IMR-90 (cell line): Measurements from ENCODE around the gene BMP7. TPM values are rescaled to one million over a fixed set of nuclear protein-coding genes. Genes with fewer than 3 reads are reported as not detected.

Source experiments
- ATAC-seq: fragments of 200-7000 bp; cut with Tn5 transposase; 2 replicates; pipeline ENCODE4 v1.9.1; 2020; ENCODE audit warnings: low read depth, mild to moderate bottlenecking, moderate library complexity
- BruUV-seq: library from RNA; stranded (reverse); fragments of 400-500 nt; replicated peaks from 2 replicates; lab custom pipeline; 2021; lab: Mats Ljungman, UMichigan
- CTCF ChIA-PET: fragments of 300-600 bp; formaldehyde crosslinking; extraction: SDS; loops from one replicate; lab custom pipeline; 2021; ENCODE audit warnings: antibody characterized with exemption; lab: Yijun Ruan, JAX
- POLR2A ChIA-PET: fragments of 300-600 bp; sonication (Branson Sonifier 250); formaldehyde crosslinking; loops from one replicate; lab custom pipeline; 2022; ENCODE audit warnings: antibody characterized with exemption; ENCODE audit not compliant: unreplicated experiment; lab: Charles Lee
- DNase-seq: peaks from one replicate; pipeline ENCODE4 v3.0.0; 2013
- H2AFZ ChIP-seq: replicated peaks from 2 replicates; pipeline ENCODE3; 2013; ENCODE audit warnings: low read length, mild to moderate bottlenecking; ENCODE audit not compliant: poor library complexity
- H2AK5ac ChIP-seq: 2 replicates; pipeline ENCODE4 v1.6.1; 2013; ENCODE audit warnings: low read depth, low read length, inconsistent platforms
- H2AK9ac ChIP-seq: replicated peaks from 2 replicates; pipeline ENCODE3; 2013; ENCODE audit warnings: mild to moderate bottlenecking, low read depth, low read length, moderate library complexity; ENCODE audit not compliant: poor library complexity
- H2BK120ac ChIP-seq: 2 replicates; pipeline ENCODE4 v1.6.1; 2013; ENCODE audit warnings: low read depth, low read length, inconsistent platforms
- H2BK15ac ChIP-seq: 3 replicates; pipeline ENCODE4 v1.6.1; 2013; ENCODE audit warnings: low read depth, low read length, inconsistent platforms
- H2BK20ac ChIP-seq: 2 replicates; pipeline ENCODE4 v1.6.1; 2013; ENCODE audit warnings: low read depth, mild to moderate bottlenecking, inconsistent platforms, low read length, moderate library complexity
- H2BK5ac ChIP-seq: 2 replicates; pipeline ENCODE4 v1.6.1; 2013; ENCODE audit warnings: mild to moderate bottlenecking, low read depth, low read length, inconsistent platforms; ENCODE audit not compliant: poor library complexity, severe bottlenecking
- H3K14ac ChIP-seq: replicated peaks from 2 replicates; pipeline ENCODE4 v1.6.1; 2013; ENCODE audit warnings: low read depth, low read length, inconsistent platforms
- H3K18ac ChIP-seq: 2 replicates; pipeline ENCODE4 v1.6.1; 2013; ENCODE audit warnings: low read depth, low read length, control low read depth
- H3K23ac ChIP-seq: 2 replicates; pipeline ENCODE4 v1.6.1; 2013; ENCODE audit warnings: low read depth, low read length, inconsistent platforms
- H3K27ac ChIP-seq: 2 replicates; pipeline ENCODE4 v1.5.1; 2013; ENCODE audit warnings: mild to moderate bottlenecking, control low read depth, low read length; ENCODE audit not compliant: insufficient read depth
- H3K27me3 ChIP-seq: 2 replicates; pipeline ENCODE4 v1.6.1; 2013; ENCODE audit warnings: low read length; ENCODE audit not compliant: control insufficient read depth, insufficient read depth
- H3K36me3 ChIP-seq: 2 replicates; pipeline ENCODE4 v1.6.1; 2013; ENCODE audit warnings: low read length, mixed read lengths; ENCODE audit not compliant: control insufficient read depth, insufficient read depth
- H3K4ac ChIP-seq: 2 replicates; pipeline ENCODE4 v1.6.1; 2013; ENCODE audit warnings: low read depth, low read length, inconsistent platforms
- H3K4me1 ChIP-seq: 2 replicates; pipeline ENCODE4 v1.6.1; 2013; ENCODE audit warnings: low read length, mixed read lengths; ENCODE audit not compliant: control insufficient read depth, insufficient read depth
- H3K4me2 ChIP-seq: 2 replicates; pipeline ENCODE4 v1.6.1; 2013; ENCODE audit warnings: low read depth, mild to moderate bottlenecking, control low read depth, low read length, moderate library complexity
- H3K4me3 ChIP-seq: 2 replicates; pipeline ENCODE4 v1.5.1; 2013; ENCODE audit warnings: low read depth, mild to moderate bottlenecking, control low read depth, low read length, moderate library complexity; ENCODE audit not compliant: insufficient read depth
- H3K56ac ChIP-seq: 2 replicates; pipeline ENCODE4 v1.6.1; 2013; ENCODE audit warnings: low read length, inconsistent platforms; ENCODE audit not compliant: insufficient read depth; ENCODE audit errors: extremely low read depth
- H3K79me1 ChIP-seq, 2 experiments: 2 replicates each; pipeline ENCODE4 v1.6.1; 2013; ENCODE audit warnings: low read length in 2 of 2, inconsistent platforms in 1 of 2, low read depth in 1 of 2
- H3K9ac ChIP-seq: 2 replicates; pipeline ENCODE4 v1.6.1; 2013; ENCODE audit warnings: low read depth, low read length, control low read depth
- H3K9me1 ChIP-seq: 2 replicates; pipeline ENCODE4 v1.6.1; 2013; ENCODE audit warnings: low read length, inconsistent platforms; ENCODE audit not compliant: insufficient read depth
- H3K9me3 ChIP-seq: 2 replicates; pipeline ENCODE4 v1.6.1; 2013; ENCODE audit warnings: low read length; ENCODE audit not compliant: control insufficient read depth, insufficient read depth
- H4K20me1 ChIP-seq: 2 replicates; pipeline ENCODE4 v1.6.1; 2013; ENCODE audit warnings: low read length, inconsistent platforms; ENCODE audit not compliant: insufficient read depth
- H4K5ac ChIP-seq: 2 replicates; pipeline ENCODE4 v1.6.1; 2013; ENCODE audit warnings: mild to moderate bottlenecking, low read depth, low read length, control low read depth
- H4K8ac ChIP-seq, 2 experiments: 2 replicates each; pipeline ENCODE4 v1.6.1; 2013; ENCODE audit warnings: low read depth in 2 of 2, low read length in 2 of 2, control low read depth in 1 of 2, inconsistent platforms in 1 of 2
- H4K91ac ChIP-seq: 2 replicates; pipeline ENCODE4 v1.6.1; 2013; ENCODE audit warnings: low read depth, low read length, inconsistent platforms; ENCODE audit not compliant: insufficient read depth
- BHLHE40 ChIP-seq: fragments of 150-350 bp; IDR thresholded peaks from 2 replicates; pipeline ENCODE4 v1.6.1; 2016; ENCODE audit warnings: mild to moderate bottlenecking, low read depth, low read length
- CEBPB ChIP-seq: IDR thresholded peaks from 2 replicates; pipeline ENCODE4 v1.6.1; 2012; ENCODE audit warnings: low read depth, low read length, improper control_type of control experiment
- CHD1 ChIP-seq: IDR thresholded peaks from 2 replicates; pipeline ENCODE4 v1.6.1; 2012; ENCODE audit warnings: low read depth, low read length, improper control_type of control experiment
- CTCF ChIP-seq: conservative IDR thresholded peaks from 2 replicates; pipeline ENCODE4 v1.5.1; 2012; ENCODE audit warnings: mild to moderate bottlenecking, low read depth, low read length, improper control_type of control experiment
- ELK1 ChIP-seq: fragments of 150-350 bp; IDR thresholded peaks from 2 replicates; pipeline ENCODE4 v1.6.1; 2016; ENCODE audit warnings: low read depth, mild to moderate bottlenecking, low read length, moderate library complexity, borderline replicate concordance
- FOS ChIP-seq: fragments of 150-350 bp; IDR thresholded peaks from 2 replicates; pipeline ENCODE4 v1.6.1; 2016; ENCODE audit warnings: low read depth, low read length
- MAFK ChIP-seq: IDR thresholded peaks from 2 replicates; pipeline ENCODE4 v1.6.1; 2012; ENCODE audit warnings: low read depth, low read length, improper control_type of control experiment
- MAZ ChIP-seq: IDR thresholded peaks from 2 replicates; pipeline ENCODE4 v1.6.1; 2012; ENCODE audit warnings: low read depth, mild to moderate bottlenecking, low read length, improper control_type of control experiment, moderate library complexity, borderline replicate concordance
- MXI1 ChIP-seq: IDR thresholded peaks from 2 replicates; pipeline ENCODE4 v1.6.1; 2012; ENCODE audit warnings: low read depth, mild to moderate bottlenecking, low read length, moderate library complexity, borderline replicate concordance
- NFE2L2 ChIP-seq: fragments of 150-350 bp; IDR thresholded peaks from 2 replicates; pipeline ENCODE4 v1.6.1; 2016; ENCODE audit warnings: low read depth, mild to moderate bottlenecking, low read length
- POLR2A ChIP-seq: IDR thresholded peaks from 2 replicates; pipeline ENCODE4 v1.6.1; 2012; ENCODE audit warnings: mild to moderate bottlenecking, low read depth, low read length
- RAD21 ChIP-seq: IDR thresholded peaks from 2 replicates; pipeline ENCODE4 v1.6.1; 2012; ENCODE audit warnings: low read length, improper control_type of control experiment
- RCOR1 ChIP-seq: IDR thresholded peaks from 2 replicates; pipeline ENCODE4 v1.6.1; 2012; ENCODE audit warnings: mild to moderate bottlenecking, low read length, improper control_type of control experiment; ENCODE audit not compliant: insufficient replicate concordance
- RFX5 ChIP-seq: IDR thresholded peaks from 2 replicates; pipeline ENCODE4 v1.8.0; 2012; ENCODE audit warnings: low read depth, mild to moderate bottlenecking, low read length, moderate library complexity
- SMC3 ChIP-seq: fragments of 150-350 bp; IDR thresholded peaks from 2 replicates; pipeline ENCODE4 v1.6.1; 2016; ENCODE audit warnings: low read depth, mild to moderate bottlenecking, antibody characterized with exemption, low read length, moderate library complexity
- USF2 ChIP-seq: fragments of 150-350 bp; IDR thresholded peaks from 2 replicates; pipeline ENCODE4 v1.6.1; 2017; ENCODE audit warnings: mild to moderate bottlenecking, antibody characterized with exemption, low read length, low read depth
- WGBS, 2 experiments: methylation state at CpG; one replicate each; pipeline versions ENCODE4 v1.1.5 to v1.1.7; 2013; ENCODE audit warnings: missing lambda C conversion rate in 2 of 2; ENCODE audit not compliant: insufficient read length in 1 of 2; ENCODE audit errors: extremely low coverage in 2 of 2; 5-methylcytosine and 5-hydroxymethylcytosine counted together
- dilution Hi-C: fragments of 300-500 bp; cut with HindIII; formaldehyde crosslinking; loops from one replicate; pipeline ENCODE4 v1.14.3; 2018; ENCODE audit warnings: low sequenced_read_pairs; ENCODE audit not compliant: unreplicated experiment
- in situ Hi-C: fragments of 300-500 bp; cut with MboI; formaldehyde crosslinking; loops from 3 replicates; pipeline ENCODE4 v1.14.3; 2019; ENCODE audit warnings: low sequenced_read_pairs, inconsistent platforms, mixed read lengths
- intact Hi-C: fragments of 100-400 bp; cut with micrococcal nuclease; formaldehyde crosslinking; loops from 2 replicates; pipeline ENCODE4 v1.10.0; 2022
- polyA plus RNA-seq, 3 experiments: library from polyadenylated mRNA; depleted of rRNA; stranded (reverse); fragments of >200 nt; gene quantifications; 2 replicates each; pipeline ENCODE4 v1.2.3, GENCODE V29; 2012; ENCODE audit warnings: low replicate concordance in 1 of 3
- total RNA-seq: library from RNA; depleted of rRNA; stranded (reverse); fragments of >200 nt; gene quantifications from 2 replicates; pipeline ENCODE4 v1.2.3, GENCODE V29; 2012

The BMP7 gene
- total and polyA plus RNA-seq, 2 of the 4 experiments (the other 2 are of a cell fraction), result not detected

- ChIA-PET POLR2A (no interaction called here), CTCF (no interaction called here)
- H2AK9ac ChIP-seq, result peak overlapping the region; percentile 25
- peak overlapping the region; percentile 71 for H2AFZ ChIP-seq
- no peak for ATAC-seq
- no peak overlapping the region for H4K91ac ChIP-seq
- peaks cover 7% of the 10 kb centered on the region for H3K9me3 ChIP-seq
- H3K9ac ChIP-seq, result no peak overlapping the region
- H3K4ac ChIP-seq, result no peak overlapping the region
- H3K36me3 ChIP-seq, result no peaks in the 10 kb centered on the region
- no peak overlapping the region for H3K4me3 ChIP-seq
- no peaks in the 10 kb centered on the region for H4K20me1 ChIP-seq
- no peak overlapping the region for H3K18ac ChIP-seq
- dilution Hi-C loops, result no loop called here
- no peak overlapping the region for H3K14ac ChIP-seq
- BruUV-seq, result no TSS peak
- H2BK15ac ChIP-seq, result no peak overlapping the region
- no peak overlapping the region for H2BK5ac ChIP-seq
- H2BK120ac ChIP-seq, result no peak overlapping the region
- no peaks in the 10 kb centered on the region for H3K9me1 ChIP-seq
- H3K27ac ChIP-seq, result no peak overlapping the region
- H2BK20ac ChIP-seq, result no peak overlapping the region
- intact Hi-C loops, result no loop called here
- no peaks in the 10 kb centered on the region for H3K27me3 ChIP-seq
- H3K79me1 ChIP-seq, result no peaks in the 10 kb centered on the region
- no peak overlapping the region for H4K8ac ChIP-seq
- H3K4me1 ChIP-seq, result no peaks in the 10 kb centered on the region; the same call in 1 of the 2 replicates
- H2AK5ac ChIP-seq, result no peak overlapping the region
- 85% methylated on average over 12 of the region's 25 CpGs; no CpG with 5 or more reads in 1 of the 2 experiments for WGBS, 2 experiments
- no peak overlapping the region for H3K56ac ChIP-seq
- TF ChIP-seq FOS (no peak), MXI1 (no peak), MAZ (no peak), NFE2L2 (no peak), RAD21 (no peak), CHD1 (no peak), POLR2A (no peak), BHLHE40 (no peak), CEBPB (no peak), USF2 (no peak), CTCF (no peak), SMC3 (no peak), MAFK (no peak), ELK1 (no peak), RFX5 (no peak), RCOR1 (no peak)
- DNase-seq, result no peak
- no peak overlapping the region for H3K23ac ChIP-seq
- no peak overlapping the region for H4K5ac ChIP-seq
- in situ Hi-C loops, result no loop called here
- no peak overlapping the region for H3K4me2 ChIP-seq
Observed at GRCh38 chr20:57211908-57212533, 54.4 kb downstream of the BMP7 start.
